GM23338 (cell line): ENCODE measurements around the gene RAP2B.

Source experiments
- EZH2phosphoT487 ChIP-seq: fragments of 200-600 bp; sonication (generic); IDR thresholded peaks from one replicate; pipeline ENCODE4 v1.8.1; 2018; ENCODE audit warnings: antibody characterized with exemption; ENCODE audit not compliant: unreplicated experiment
- TF ChIP-seq, protein P1 (sequence below), 2 experiments: fragments of 200-600 bp in 1 of 2; sonication (generic) in 1 of 2; conservative IDR thresholded peaks; 2 replicates each; pipeline versions ENCODE4 v1.5.1 to v1.6.1; 2016 to 2017; ENCODE audit warnings: antibody characterized with exemption in 2 of 2, low read depth in 2 of 2, mild to moderate bottlenecking in 2 of 2, moderate library complexity in 1 of 2

DNA sequence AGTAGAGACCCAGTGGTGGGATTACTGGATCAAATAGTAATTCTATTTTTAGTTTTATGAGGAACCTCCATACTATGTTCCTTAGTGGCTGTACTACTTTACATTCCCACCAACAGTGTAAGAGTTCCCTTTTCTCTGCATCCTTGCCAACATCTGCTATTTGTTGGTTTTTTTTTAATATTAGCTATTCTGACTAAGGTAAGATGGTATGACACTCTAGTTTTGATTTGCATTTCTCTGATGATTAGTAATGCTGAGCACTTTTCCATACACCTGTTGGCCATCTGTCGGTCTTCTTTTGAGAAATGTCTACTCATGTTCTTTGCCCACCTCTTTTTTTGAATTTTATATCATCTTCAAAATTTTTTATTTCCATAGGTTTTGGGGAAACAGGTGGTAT is 34.2 kb upstream of the RAP2B start:
- TF ChIP-seq, protein P1, sequence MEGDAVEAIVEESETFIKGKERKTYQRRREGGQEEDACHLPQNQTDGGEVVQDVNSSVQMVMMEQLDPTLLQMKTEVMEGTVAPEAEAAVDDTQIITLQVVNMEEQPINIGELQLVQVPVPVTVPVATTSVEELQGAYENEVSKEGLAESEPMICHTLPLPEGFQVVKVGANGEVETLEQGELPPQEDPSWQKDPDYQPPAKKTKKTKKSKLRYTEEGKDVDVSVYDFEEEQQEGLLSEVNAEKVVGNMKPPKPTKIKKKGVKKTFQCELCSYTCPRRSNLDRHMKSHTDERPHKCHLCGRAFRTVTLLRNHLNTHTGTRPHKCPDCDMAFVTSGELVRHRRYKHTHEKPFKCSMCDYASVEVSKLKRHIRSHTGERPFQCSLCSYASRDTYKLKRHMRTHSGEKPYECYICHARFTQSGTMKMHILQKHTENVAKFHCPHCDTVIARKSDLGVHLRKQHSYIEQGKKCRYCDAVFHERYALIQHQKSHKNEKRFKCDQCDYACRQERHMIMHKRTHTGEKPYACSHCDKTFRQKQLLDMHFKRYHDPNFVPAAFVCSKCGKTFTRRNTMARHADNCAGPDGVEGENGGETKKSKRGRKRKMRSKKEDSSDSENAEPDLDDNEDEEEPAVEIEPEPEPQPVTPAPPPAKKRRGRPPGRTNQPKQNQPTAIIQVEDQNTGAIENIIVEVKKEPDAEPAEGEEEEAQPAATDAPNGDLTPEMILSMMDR (conservative IDR thresholded peaks at IDR 0.05; ENCODE audit: low read depth in 2 of 2) = no peak
- TF ChIP-seq EZH2phosphoT487 = no peak
